Activated CD8-positive, alpha-beta memory T cell treated with anti-CD3 and anti-CD28 coated beads, Interleukin-2, amount 50 U/mL, for 1 hour (primary cell): Measurements from ENCODE around the gene HTR3B.
"Not testable (repeated sequence)": the region's sequence is repeated elsewhere in the genome, so short reads cannot be mapped to it uniquely, and the experiment has no call there.

Source experiments
- DNase-seq: peaks from one replicate; pipeline ENCODE4 v3.0.0-alpha.2; 2020; ENCODE audit errors: extremely low read depth

Gene HTR3B

GRCh38 chr11:113904379-113905101 lies at the start of gene HTR3B:
TSS of gene HTR3B (plus strand) at chr11:113904796. CDS start at chr11:113904934, 138 bp downstream.
- no peak for DNase-seq

GRCh38 chr11:113855803-113856202 lies 48.8 kb upstream of the HTR3B start:
- no peak for DNase-seq

- DNase-seq: no peak
Observed at GRCh38 chr11:113856966-113857759, 47.4 kb upstream of the HTR3B start.

GRCh38 chr11:113859665-113860064 lies 44.9 kb upstream of the HTR3B start:
- DNase-seq: no peak

GRCh38 chr11:113862435-113862834 lies 42.2 kb upstream of the HTR3B start:
- DNase-seq: no peak

- no peak for DNase-seq
Observed at GRCh38 chr11:113864410-113864809, 40.2 kb upstream of the HTR3B start.

- DNase-seq: no peak
Observed at GRCh38 chr11:113865873-113866272, 38.7 kb upstream of the HTR3B start.

- DNase-seq: no peak
Observed at GRCh38 chr11:113867843-113868503, 36.6 kb upstream of the HTR3B start.

GRCh38 chr11:113871336-113871735 lies 33.3 kb upstream of the HTR3B start:
- no peak for DNase-seq

- no peak for DNase-seq
Observed at GRCh38 chr11:113873236-113873626, 31.4 kb upstream of the HTR3B start.

GRCh38 chr11:113874096-113874495 lies 30.5 kb upstream of the HTR3B start:
- DNase-seq: no peak

GRCh38 chr11:113874581-113875233 lies 29.9 kb upstream of the HTR3B start:
- no peak for DNase-seq

GRCh38 chr11:113875234-113876073 lies 29.1 kb upstream of the HTR3B start, which contains the start of gene USP28:
TSS of gene USP28 (minus strand) at chr11:113875572. CDS start at chr11:113875501, 71 bp downstream.
- DNase-seq: peak; percentile 10

GRCh38 chr11:113876074-113876797 lies 28.4 kb upstream of the HTR3B start:
- no peak for DNase-seq

- no peak for DNase-seq
Observed at GRCh38 chr11:113876798-113877669, 27.6 kb upstream of the HTR3B start.

GRCh38 chr11:113877670-113878055 lies 26.9 kb upstream of the HTR3B start:
- DNase-seq: no peak

- not testable (repeated sequence) for DNase-seq
Observed at GRCh38 chr11:113879446-113879845, 25.1 kb upstream of the HTR3B start.

GRCh38 chr11:113880971-113881370 lies 23.6 kb upstream of the HTR3B start:
- no peak for DNase-seq

- no peak for DNase-seq
Observed at GRCh38 chr11:113881856-113882255, 22.7 kb upstream of the HTR3B start.
